CD1c-positive myeloid dendritic cell (primary cell): ENCODE measurements around the gene DNAJC30.
"Not testable (repeated sequence)": the region's sequence is repeated elsewhere in the genome, so short reads cannot be mapped to it uniquely, and the experiment has no call there.

Experiments
- DNase-seq: peaks from one replicate; pipeline ENCODE4 v3.0.0-alpha.2; 2016; ENCODE audit errors: extremely low spot score

DNAJC30 gene

DNA sequence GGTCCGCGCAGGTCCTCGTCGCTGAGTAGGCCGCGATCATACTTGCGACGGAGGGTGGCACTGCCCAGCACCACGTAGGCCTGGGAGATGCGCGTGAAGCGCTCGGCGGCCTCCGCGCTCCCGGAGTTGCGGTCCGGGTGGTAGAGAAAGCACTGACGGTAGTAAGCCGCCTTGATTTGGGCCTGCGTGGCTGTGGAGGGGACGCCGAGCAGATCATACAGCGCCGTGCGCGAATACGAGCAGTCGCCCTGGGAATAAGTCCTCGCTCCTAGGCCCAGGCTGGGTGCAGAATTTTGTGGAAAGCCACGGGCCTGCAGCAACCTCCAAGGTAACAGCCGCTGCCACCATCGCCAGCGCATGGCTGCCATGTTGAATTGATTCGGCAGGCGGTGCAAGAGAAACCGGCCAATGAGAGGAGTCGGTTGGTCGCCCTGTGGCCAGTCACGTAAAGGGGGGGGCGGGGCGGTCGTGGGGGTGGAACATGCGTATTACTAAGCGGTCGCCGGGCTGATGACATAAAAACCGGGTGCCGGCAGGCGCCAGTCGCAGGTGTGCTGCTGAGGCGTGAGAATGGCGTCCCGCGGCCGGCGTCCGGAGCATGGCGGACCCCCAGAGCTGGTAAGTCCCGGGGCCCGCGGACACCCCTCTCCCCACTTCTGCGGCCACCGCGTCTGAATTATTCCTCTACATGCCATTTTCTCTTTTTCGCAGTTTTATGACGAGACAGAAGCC lies at the start of gene DNAJC30, which contains the start of gene BUD23:
DNAJC30 (minus strand) TSS at position 398 of the 732 bp plus-strand sequence; CDS start at position 368, 30 bp downstream.
BUD23 (plus strand) TSS at position 542 of the 732 bp plus-strand sequence; CDS start at position 571, 29 bp downstream.
- DNase-seq: peak; percentile 96

DNA sequence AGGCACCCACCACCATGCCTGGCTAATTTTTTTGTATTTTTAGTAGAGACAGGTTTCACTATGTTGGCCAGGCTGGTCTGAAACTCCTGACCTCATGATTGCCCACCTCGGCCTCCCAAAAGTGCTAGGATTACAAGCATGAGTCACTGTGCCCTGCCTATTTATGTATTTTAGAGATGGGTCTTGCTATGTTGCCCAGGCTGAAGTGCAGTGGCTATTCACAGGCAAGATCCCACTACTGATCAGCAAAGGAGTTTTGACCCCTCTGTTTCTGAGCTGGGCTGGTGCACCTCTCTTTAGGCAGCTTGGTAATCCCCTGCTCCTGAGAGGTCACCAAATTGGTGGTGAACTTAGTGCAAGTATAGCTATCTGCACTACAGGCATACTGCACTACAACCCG lies 49.1 kb upstream of the DNAJC30 start:
- DNase-seq: no peak

DNA sequence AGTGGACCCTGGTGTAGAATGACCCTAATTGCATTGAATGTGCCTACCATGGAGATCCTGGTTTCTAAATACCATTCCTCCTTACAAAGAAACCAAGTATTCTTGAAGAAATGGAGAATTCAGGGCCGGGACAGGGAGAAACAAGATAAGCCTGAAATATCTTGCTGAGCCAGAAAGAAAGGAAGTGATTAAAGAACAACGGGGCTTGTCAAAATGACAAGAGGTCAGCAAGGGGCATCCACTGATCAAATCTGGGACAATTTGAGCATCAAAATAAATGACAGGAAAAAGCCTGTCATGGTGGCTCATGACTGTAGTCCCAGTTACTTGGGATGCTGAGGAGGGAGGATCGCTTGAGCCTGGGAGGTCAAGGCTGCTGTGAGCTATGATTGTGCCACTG lies 47.2 kb upstream of the DNAJC30 start:
- DNase-seq: no peak

DNA sequence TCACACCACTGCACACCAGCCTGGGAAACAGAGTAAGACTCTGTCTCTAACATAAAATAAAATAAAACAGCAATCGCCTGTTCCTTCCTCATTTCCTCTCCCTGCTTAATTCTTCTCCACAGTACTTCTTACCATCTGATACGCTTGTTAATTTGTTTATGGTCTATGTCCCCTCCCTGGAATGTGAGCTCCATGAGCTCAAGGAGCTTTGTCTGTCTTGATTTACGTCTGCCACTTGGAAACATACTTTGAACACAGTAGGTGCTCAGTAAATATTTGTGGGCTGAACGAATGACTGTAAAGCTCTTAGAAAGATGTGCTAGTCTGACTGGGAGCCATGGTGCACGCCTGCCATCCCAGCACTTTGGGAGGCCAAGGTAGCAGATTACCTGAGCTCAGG lies 45.3 kb upstream of the DNAJC30 start:
- no peak for DNase-seq

DNA sequence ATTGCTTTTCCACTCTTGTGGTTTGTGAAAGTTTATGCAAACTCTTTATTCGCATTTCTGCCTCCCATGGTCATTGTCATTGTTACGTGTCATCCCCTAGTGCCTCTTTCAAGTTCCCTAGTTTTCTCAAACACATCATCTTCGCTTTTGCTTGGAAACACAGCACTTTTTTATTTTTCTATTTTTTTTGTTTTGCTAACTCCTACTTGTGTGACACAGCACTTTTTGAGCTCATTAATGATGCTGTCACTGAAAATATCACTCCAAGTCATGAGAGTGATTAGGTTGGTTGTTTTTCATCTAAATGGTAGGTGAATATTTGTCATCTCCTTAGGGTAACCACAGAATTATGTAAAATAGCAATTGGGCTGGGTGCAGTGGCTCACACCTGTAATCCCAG lies 44.7 kb upstream of the DNAJC30 start:
- peak; percentile 38 for DNase-seq

DNA sequence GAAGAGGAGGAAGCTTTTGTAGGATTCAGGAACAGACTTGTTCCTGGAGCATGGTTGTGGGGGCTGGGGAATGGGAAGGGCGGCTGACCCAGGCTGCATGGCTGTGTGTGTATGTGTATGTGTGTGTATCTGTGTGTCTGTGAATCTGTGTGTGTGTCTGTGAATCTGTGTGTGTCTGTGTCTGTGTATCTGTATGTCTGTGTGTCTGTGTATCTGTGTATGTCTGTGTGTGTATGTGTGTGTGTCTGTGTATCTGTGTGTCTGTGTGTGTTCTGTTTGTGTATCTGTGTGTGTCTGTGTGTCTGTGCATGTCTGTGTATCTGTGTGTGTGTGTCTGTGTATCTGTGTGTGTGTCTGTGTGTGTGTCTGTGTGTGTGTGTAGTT lies 42.8 kb upstream of the DNAJC30 start:
- no peak for DNase-seq

DNA sequence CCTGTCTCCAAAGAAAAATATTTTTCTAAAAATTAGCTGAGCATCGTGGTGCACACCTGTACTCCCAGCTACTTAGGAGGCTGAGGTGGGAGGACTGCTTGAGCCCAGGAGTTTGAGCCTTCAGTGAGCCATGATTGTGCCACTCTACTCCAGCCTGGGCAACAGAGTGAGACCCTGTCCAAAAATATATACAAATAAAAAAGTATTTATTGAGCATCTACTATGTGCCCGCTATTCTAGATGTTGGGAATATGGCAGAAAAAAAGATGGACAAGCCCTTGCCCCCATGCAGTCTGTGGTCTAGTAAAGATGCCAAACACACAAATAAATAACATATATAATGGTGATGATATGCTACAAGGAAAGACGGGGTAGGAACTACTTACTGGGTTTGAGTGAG lies 40.6 kb upstream of the DNAJC30 start:
- no peak for DNase-seq

DNA sequence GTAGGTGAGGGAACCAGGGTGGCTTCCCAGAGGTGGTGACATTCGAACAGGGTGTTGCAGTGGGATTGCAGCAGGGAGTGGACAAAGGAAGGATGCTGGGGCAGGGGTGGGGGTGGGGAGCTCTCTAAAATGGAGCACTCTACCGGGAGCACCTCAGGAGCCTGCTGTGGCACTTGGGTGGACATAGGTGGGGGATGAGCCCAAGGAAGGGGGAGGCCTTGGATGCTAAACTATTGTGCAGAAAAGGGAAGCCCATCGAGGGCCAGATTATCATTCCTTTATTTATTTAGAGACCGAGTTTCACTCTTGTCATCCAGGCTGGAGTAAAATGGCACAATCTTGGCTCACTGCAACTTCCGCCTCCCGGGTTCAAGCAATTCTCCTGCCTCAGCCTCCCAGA lies 39.5 kb upstream of the DNAJC30 start:
- DNase-seq: no peak

DNA sequence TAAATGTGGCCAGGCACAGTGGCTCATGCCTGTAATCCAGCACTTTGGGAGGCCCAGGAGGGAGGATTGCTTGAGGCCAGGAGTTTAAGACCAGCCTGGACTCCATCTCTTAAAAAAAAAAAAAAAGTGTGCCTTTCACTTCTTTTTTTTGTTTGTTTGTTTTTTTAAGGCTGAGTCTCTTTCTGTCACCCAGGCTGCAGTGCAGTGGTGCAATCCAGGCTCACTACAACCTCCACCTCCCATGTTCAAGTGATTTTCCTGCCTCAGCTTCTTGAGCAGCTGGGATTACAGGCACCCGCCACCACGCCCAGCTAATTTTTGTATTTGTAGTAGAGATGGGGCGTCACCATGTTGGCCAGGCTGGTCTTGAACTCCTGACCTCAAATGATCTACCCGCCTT lies 38.9 kb upstream of the DNAJC30 start:
- not testable (repeated sequence) for DNase-seq

DNA sequence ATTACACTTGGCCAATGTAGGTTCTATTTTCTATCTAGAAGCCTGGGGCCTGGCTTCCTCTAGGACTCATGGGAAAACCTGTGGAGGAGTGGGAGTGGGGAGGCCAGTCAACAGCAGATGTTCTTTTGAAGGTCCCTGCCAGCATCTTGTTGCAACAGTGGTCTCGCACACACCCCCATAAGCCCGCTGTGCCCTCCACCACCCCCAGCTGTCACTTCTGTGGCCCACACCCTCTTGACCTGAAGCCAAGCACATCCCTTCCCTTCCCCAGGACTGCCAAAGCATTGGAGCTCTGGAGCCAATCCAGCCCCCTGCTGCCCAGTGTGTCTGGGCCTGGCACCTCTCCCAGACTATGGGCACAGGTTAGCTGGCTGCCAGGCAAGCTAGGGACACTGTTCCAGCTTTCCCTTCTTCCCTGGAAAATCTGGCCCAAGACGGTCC lies 38.1 kb upstream of the DNAJC30 start:
- no peak for DNase-seq

DNA sequence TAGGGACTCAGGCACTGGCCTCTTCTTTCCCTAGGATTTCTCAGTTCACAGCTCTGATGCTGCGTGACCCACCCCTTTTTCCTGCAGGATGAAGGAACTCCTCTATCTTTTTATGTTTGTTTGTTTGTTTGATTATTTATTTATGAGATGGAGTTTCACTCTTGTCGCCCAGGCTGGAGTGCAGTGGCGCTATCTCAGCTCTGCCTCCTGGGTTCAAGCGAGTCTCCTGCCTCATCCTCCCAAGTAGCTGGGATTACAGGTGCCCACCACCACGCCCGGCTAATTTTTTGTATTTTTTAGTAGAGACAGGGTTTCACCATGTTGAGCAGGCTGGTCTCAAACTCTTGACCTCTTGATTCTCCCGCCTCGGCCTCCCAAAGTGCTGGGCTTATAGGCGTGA lies 37.2 kb upstream of the DNAJC30 start:
- not testable (repeated sequence) for DNase-seq

DNA sequence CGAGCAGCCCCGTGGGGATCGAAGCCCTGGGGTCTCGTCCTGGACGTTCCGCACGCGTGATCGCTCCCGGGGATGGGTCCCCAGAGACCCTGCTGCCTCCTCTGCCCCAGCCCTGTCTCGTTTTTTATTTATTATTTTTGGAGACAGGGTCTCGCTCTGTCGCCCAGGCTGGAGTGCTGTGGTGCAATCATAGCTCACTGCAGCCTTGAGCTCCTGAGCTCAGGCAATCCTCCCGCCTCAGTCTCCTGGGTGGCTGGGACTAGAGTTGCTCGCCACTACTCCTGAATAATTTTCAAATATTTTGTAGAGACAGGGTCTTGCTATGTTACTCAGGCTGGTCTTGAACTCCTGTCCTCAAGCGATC lies 36.5 kb upstream of the DNAJC30 start:
- no peak for DNase-seq

DNA sequence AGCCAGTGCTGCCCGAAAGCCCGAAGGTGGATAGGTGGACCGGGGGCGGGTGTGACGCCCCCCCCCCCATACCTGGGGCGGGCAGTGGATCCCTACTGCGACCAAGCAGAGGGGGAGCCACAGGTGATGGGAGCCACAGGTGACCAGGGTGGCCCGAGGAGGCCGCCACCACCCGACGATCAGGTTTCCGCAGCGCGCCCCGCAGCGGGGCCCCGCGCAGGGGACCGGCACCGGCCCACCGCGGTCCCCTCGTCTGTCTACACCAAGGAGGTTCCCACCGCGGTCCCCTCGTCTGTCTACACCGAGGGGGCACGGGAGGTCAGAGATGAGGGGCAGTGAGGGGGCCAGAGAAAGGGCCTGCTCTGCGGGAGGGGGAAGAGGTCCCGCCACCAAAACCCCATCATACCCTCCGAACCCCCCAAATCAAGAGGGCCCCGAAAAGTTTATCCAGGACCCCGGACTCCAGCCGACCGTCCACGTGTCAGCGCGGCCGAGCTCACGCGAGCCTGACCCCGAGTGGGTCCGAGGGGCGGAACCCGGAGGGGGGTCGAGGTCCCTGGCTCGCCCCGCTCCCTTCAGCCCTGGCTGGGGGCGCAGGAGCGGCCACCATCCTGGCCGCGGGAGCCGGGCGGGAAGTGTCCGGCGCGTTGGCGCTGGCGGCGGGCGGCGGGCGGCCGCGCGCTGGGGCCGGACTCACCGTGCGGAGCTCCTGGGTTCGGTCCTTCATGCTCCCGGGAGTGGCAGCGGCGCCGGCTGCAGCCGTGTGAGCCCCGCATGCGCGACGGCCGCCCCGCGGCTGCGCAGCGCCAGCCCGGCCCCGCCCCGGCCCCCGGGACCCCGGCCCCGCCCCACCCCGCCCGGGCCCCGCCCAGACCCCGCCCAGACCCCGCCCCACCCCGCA lies 35.9 kb upstream of the DNAJC30 start, which contains the start of gene STX1A:
STX1A (minus strand) TSS at position 765 of the 901 bp plus-strand sequence; CDS start at position 727, 38 bp downstream.
- DNase-seq: peak; percentile 77

DNA sequence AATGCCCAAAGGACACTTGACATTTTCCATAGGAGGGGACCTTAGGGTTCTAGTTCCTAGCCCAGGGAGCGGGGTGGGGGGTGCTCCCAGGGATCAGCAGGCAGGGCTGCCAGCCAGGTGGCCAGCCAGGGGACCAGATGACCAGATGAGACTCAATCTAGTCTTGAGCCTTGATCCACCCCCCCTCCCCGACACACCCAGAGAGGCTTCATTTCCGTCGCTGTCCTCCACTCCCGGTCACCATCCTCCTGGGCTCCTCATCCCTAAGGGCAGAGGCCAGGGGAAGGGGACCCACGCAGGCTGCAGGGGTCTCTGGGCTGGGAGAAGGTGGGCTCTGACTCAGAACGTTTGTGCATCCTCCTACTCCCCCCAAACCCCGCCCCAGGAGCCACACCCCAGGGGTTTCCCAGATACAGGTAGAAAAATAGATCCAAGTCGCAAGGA lies 35.2 kb upstream of the DNAJC30 start:
- no peak for DNase-seq

DNA sequence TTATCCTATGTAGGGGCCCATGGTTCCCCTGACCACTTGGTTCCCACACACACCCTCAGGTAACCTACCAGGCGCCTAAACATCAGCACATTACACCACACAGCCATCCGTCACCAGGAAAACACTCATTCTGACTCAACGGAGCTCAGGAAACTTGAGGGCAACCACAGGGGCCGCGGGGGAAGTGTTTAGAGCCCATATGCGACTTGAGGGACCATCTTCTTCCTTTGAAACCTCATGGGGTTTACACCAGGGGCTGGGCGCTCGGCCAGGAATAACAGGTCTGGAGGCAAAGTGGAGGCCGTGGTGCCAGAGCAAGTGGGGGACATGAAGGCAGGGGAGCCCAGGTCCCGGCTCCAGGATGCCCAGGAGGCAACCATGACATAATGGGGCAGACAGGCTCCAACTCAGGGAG lies 34.7 kb upstream of the DNAJC30 start:
- peak; percentile 40 for DNase-seq

DNA sequence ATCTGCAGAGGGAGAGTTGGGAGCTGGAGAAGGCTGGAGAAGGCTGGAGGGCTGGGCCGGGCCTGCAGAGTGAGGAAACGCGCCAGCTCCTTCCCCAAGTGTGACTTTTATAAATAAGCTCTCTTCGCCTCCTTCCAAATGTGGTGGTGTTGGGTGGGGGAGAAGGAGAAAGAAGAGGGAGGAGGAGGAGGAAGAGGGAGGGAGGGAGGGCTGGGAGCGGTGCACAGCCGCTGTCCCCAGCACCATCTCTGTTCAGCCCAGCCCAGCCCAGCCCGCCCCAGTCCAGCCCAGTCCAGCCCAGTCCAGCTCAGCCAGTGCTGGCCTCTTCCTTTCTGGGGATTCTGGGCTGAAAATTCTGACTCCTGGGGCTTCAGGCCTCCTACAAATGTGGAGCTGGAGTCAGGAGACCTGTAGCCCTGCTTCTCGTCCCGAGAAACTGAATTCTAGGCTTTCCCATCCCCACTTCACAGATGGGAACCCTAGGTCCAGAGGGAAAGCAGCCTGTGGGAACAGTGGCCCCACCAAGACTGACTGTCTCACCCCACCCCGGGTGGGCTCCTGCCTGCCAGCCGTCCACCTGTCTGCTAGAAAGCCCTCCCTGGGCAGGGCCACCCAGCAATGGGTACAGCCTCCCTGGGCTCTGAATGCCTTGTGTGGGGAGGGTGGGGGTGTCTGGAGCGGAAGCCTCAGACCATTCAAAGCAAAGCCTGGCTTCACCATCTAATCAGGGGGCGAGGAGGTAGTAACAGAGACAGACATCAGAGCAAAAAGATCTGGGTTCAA lies 34.0 kb upstream of the DNAJC30 start:
- no peak for DNase-seq

DNA sequence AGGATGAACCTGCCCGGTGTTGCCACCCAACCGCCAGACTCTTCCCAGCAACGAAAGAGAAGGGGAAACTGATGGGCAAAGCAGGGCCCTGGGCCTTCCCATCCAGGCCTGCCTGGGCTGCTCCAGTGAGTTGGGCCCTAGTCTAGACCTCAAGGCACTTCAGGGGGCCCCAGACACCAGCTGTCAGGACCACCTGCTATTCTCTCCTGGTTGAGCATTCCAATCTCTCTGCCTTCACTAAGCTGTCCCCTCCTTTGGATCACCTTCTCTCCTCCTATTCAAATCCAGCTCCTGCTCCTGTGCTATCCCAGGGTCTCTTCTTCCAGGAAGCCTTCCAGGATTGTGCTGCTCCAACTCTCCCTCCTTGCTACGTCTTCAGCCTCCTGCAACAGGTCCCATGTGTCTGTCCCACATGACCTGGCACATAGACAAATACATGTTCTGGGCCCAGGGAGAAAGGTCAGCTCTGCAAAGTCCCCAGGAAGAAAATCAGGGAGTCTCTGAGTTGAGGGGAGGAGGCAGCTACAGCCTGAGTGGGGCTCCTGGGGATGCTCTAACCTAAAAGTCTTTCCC lies 33.2 kb upstream of the DNAJC30 start:
- no peak for DNase-seq

DNA sequence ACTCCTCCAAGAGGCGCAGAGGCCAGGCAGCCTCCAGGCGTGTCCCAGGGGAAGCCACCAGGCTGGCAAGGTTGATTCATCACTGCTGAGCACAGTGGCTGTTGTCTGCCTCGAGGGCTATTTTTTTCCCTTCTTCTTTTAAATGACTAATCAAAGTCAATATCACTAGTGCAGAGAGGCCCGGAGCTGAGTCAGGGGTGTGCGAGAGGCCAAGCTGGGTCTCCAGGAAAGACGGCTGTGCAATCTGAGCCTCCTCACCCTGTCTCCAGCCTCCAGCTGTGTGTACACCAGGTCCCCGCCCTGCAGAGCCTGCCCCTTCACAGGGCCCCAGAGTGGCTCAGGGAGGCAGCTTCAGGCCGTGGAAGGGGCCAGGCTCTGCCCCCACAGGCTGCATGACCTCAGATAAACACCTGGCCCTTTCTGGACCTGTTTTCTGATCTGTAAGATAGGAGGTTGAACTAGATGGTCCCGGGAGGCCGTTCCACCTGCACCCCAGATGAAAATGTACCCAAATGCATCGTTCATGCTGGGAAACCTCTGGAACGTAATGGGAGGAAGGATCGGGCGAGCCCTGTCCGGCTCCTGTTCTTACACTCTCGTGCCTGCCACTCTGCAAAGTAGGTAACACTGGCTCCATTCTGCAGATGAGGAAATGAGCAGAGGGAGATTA lies 32.5 kb upstream of the DNAJC30 start:
- DNase-seq: no peak

DNA sequence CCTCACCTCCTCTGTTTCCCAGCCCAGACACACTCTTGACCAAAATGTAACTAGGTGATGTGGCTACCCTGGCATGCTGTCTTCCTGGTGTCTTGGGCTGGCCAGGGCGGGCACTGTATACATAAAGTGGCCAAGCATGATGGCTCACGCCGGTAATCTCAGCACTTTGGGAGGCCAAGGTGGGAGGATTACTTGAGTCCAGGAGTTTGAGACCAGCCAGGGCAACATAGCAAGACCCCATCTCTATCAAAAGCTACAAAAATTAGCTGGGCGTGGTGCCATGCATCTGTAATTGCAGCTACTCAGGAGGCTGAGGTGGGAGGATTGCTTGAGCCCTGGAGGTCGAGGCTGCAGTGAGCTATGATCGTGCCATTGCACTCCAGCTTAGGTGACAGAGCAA lies 30.1 kb upstream of the DNAJC30 start:
- DNase-seq: not testable (repeated sequence)

DNA sequence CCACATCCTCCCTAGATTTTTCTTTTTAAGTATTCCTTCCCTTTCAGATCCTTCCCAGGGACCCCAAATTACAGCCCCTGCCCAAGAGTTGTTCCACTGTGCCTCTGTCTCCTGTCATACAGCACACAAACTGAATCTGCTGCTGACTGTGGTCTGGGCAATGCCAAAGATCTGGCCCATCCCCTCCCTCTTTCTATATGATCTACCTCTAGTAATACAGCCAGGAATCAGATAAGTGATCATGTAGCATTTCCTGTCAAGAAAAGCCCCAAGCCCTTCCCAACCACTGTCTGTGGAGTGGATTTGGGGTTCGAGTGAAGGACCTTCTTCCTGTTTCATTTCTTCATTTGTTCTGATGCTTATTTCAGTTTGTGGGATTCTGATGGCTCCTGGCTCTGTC lies 29.5 kb upstream of the DNAJC30 start:
- DNase-seq: no peak

DNA sequence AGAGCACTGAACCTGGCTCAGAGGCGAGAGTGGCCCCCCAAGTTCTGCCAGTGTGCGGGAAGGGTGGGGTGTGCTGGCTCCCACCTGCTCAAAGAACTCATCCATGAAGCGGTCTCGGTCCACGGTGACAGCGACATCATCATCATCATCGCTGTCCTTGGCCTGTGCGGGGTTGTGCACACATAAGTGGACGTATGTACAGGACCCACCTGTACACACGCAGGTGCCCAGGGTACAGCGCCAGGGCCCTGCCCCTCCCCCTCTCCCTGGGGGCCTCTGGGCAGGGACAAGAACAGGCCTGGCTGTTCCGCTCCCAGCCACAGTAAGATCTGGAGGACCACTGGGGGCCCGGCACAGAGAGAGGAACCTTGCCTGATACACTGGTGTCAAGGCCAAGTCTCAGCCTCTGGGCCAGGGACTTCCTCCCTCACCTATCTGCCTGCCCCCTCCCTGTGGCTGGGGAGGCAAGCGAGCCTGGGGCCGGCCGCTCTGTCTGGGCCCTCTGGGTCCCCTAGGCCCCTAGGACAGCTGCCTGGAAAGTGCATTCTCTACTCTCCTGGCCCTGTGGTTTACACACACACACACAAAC lies 25.8 kb upstream of the DNAJC30 start:
- no peak for DNase-seq
